Measurements from ENCODE around the gene PASK. TPM values are rescaled to one million over a fixed set of nuclear protein-coding genes. Genes with fewer than 3 reads are reported as not detected.

The PASK gene
- total and polyA plus RNA-seq, 3 donors from 2014 or later, result 48.6 to 57.6 (median 54.0) TPM

GRCh38 chr2:241189856-241190201 lies 40.6 kb upstream of the PASK start:
- 90% methylated on average over 10 of the region's 15 CpGs; no CpG with 5 or more reads in 1 of the 2 donors for WGBS, 2 donors
- intact Hi-C loops (cut with DNase I; ENCODE audit: low total_unique reads), result no loop called here
- Histone ChIP-seq H3K4me1 (no peaks in the 10 kb centered on the region), H3K4me3 (no peak overlapping the region), H3K9me3 (no peaks in the 10 kb centered on the region), H3K27me3 (no peaks in the 10 kb centered on the region), H3K27ac (no peak overlapping the region), H3K36me3 (ENCODE audit: low read depth, missing control alignments) (no peaks in the 10 kb centered on the region)
- TF ChIP-seq CTCF (IDR thresholded peaks at IDR 0.05) (no peak), POLR2A (IDR thresholded peaks at IDR 0.05) (no peak)
- DNase-seq, result no peak

- Histone ChIP-seq H3K9me3 (no peaks in the 10 kb centered on the region), H3K4me1 (no peaks in the 10 kb centered on the region), H3K27ac (no peak overlapping the region), H3K36me3 (ENCODE audit: low read depth, missing control alignments) (no peaks in the 10 kb centered on the region), H3K4me3 (no peak overlapping the region), H3K27me3 (no peaks in the 10 kb centered on the region)
- TF ChIP-seq CTCF (IDR thresholded peaks at IDR 0.05) (no peak), POLR2A (IDR thresholded peaks at IDR 0.05) (no peak)
- WGBS, 2 donors, result 93 to 100% methylated on average over 7 to 32 of the region's 32 CpGs
- DNase-seq, result no peak
- intact Hi-C loops (cut with DNase I; ENCODE audit: low total_unique reads), result no loop called here
Observed at GRCh38 chr2:241189093-241189855, 40.0 kb upstream of the PASK start.

- H3K27me3 ChIP-seq, result no peaks in the 10 kb centered on the region
- H3K27ac ChIP-seq, result no peak within 1 kb of the TSS
- no peak for DNase-seq
- intact Hi-C loops (cut with DNase I; ENCODE audit: low total_unique reads), result no loop called here
- H3K36me3 ChIP-seq (ENCODE audit: low read depth, missing control alignments), result no peaks in the 10 kb centered on the region
- TF ChIP-seq CTCF (IDR thresholded peaks at IDR 0.05), result no peak
- no peak for TF ChIP-seq POLR2A (IDR thresholded peaks at IDR 0.05)
- no peak within 1 kb of the TSS for H3K4me3 ChIP-seq
- no peaks in the 10 kb centered on the region for H3K9me3 ChIP-seq
- no peaks in the 10 kb centered on the region for H3K4me1 ChIP-seq
- WGBS, 2 donors, result 84 to 90% methylated on average over 2 to 17 of the region's 21 CpGs
Observed at GRCh38 chr2:241188361-241189092, 39.3 kb upstream of the PASK start, which contains the start of gene ANO7. TSS of gene ANO7 (plus strand) at chr2:241188677. CDS start at chr2:241190064, 1,387 bp downstream.

GRCh38 chr2:241187918-241188234 lies 38.6 kb upstream of the PASK start:
- no peaks in the 10 kb centered on the region for H3K36me3 ChIP-seq (ENCODE audit: low read depth, missing control alignments)
- no peaks in the 10 kb centered on the region for H3K27me3 ChIP-seq
- H3K4me1 ChIP-seq, result no peaks in the 10 kb centered on the region
- intact Hi-C loops (cut with DNase I; ENCODE audit: low total_unique reads), result no loop called here
- WGBS, 2 donors, result 70 to 79% methylated on average over 4 of the region's 4 CpGs
- no peak for DNase-seq
- no peaks in the 10 kb centered on the region for H3K9me3 ChIP-seq
- H3K27ac ChIP-seq, result no peak overlapping the region
- no peak overlapping the region for H3K4me3 ChIP-seq
- no peak for TF ChIP-seq POLR2A (IDR thresholded peaks at IDR 0.05)
- no peak for TF ChIP-seq CTCF (IDR thresholded peaks at IDR 0.05)

Measured in testis (tissue), 3 donors.